ENCODE results near the gene CLSTN2. TPM values are rescaled to one million over a fixed set of nuclear protein-coding genes. Genes with fewer than 3 reads are reported as not detected.

The CLSTN2 gene
- total RNA-seq, 1 donor from 2014 or later, result 4.7 TPM

DNA sequence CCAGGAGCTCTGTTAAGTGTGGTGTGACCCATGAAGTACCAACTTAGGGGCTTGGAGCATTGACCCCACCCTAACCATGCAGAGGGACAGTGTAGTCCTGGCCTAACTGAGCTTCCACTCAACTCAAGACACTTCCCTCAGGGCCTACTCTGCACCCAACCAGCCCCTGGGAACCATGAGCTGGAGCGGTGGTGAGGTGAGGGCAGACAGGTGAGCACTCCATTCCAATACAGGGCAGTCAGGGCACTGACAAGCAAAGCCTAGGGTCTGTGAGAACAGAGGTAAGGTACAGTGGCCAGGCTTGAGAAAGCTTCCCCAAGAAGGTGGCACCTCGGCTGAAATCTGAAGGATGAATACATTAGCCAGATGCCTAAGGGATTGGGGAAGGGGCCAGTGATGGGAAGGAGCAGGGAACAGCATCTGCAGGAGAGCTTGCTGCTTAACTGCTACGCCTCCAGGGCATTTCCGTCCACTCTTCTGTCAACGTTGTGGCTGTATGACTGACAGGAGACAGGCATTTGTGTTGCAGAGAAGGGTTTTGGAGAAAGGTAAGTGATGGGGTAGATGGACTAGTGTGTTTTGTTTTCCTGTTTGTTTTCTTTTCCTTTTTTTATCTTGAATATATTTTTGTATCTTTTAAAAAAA, 499.4 kb downstream of the CLSTN2 start:
- H3K4me3 ChIP-seq (ENCODE audit: low read length in 3 of 3), result no peak overlapping the region
- peaks cover 2 to 6% (median 5%) of the 10 kb centered on the region in 3 donors for H3K4me1 ChIP-seq (ENCODE audit: control insufficient read depth in 3 of 3, insufficient read depth in 3 of 3, low read length in 3 of 3)
- no peaks in the 10 kb centered on the region for H3K9me3 ChIP-seq (ENCODE audit: control insufficient read depth in 3 of 3, low read length in 3 of 3)
- H3K27me3 ChIP-seq (ENCODE audit: control insufficient read depth in 3 of 3, insufficient read depth in 3 of 3, low read length in 3 of 3), result no peaks in the 10 kb centered on the region
- no peak overlapping the region for H3K9ac ChIP-seq (ENCODE audit: low read depth in 1 of 3, low read length in 3 of 3)
- no peak overlapping the region for H3K27ac ChIP-seq (ENCODE audit: low read depth, low read length)
- H3K36me3 ChIP-seq (ENCODE audit: control insufficient read depth in 3 of 3, insufficient read depth in 3 of 3, low read length in 3 of 3), result no peaks in the 10 kb centered on the region

DNA sequence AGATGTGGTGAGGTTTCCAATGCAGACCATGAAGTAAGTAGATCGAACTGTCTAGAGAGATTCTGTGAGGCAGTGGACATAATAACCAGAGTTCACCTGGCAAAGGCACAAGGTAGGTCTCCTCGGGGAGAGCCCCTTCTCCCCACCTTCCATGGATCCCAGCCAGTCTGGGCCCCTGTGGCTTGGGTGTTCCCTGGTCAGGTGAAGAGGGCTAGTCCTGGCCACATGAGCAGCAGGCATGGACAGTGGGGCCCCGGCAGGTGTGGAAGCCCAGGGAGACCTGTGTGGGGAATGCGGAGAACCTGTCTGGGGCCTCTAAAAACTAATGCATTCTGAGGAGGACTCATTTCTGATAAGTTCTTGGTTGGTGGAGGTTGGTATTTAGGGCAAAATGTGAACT, 501.4 kb downstream of the CLSTN2 start:
- no peak overlapping the region for H3K4me3 ChIP-seq (ENCODE audit: low read length in 3 of 3)
- no peak overlapping the region for H3K27ac ChIP-seq (ENCODE audit: low read depth, low read length)
- no peak overlapping the region for H3K9ac ChIP-seq (ENCODE audit: low read depth in 1 of 3, low read length in 3 of 3)

DNA sequence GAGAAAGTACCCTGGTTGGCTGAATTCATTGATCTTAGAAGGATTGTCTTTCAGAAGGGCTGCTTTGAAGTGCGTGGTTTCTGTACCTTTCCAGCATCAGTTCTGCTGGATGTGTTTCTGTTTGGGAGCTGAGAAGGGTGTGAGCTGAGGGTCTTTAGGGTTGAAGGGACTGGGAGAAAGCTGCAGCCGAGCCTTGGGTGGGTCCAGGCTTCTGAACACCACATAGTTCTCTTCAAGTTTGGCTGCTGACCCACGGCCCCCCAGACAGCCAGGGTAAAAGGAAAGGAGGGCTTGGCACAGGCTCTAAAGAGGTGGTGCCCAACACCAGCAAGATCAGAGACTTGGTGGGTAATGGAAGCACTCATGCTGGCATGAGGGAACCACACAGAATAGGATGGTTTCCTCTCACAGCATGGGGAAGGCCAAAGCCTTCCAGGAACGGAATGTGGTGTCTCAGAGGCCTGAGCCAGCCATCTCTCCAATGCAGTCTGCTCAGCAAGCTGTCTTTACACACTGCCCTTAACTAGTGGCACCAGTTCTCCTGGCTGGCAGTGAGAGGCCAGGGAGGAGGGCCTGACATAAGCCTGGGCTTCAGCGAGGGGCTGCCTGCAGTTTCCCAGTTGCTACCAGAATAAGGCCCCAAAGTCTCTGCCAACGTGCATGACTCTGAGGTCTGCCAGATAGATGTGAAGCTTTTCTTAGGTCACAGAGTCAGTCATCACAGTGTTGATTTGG, 503.9 kb downstream of the CLSTN2 start:
- Histone ChIP-seq H3K27ac (ENCODE audit: low read depth, low read length) (no peak overlapping the region), H3K4me1 (ENCODE audit: control insufficient read depth in 3 of 3, insufficient read depth in 3 of 3, low read length in 3 of 3) (peaks cover 3 to 9% (median 8%) of the 10 kb centered on the region in 3 donors), H3K36me3 (ENCODE audit: control insufficient read depth in 3 of 3, insufficient read depth in 3 of 3, low read length in 3 of 3) (no peaks in the 10 kb centered on the region), H3K9ac (ENCODE audit: low read depth in 1 of 3, low read length in 3 of 3) (no peak overlapping the region), H3K9me3 (ENCODE audit: control insufficient read depth in 3 of 3, low read length in 3 of 3) (no peaks in the 10 kb centered on the region), H3K4me3 (ENCODE audit: low read length in 3 of 3) (no peak overlapping the region), H3K27me3 (ENCODE audit: control insufficient read depth in 3 of 3, insufficient read depth in 3 of 3, low read length in 3 of 3) (no peaks in the 10 kb centered on the region)

More for the DNA sequence above, 501.4 kb downstream of the CLSTN2 start:
- no peaks in the 10 kb centered on the region for H3K27me3 ChIP-seq (ENCODE audit: control insufficient read depth in 3 of 3, insufficient read depth in 3 of 3, low read length in 3 of 3)
- H3K36me3 ChIP-seq (ENCODE audit: control insufficient read depth in 3 of 3, insufficient read depth in 3 of 3, low read length in 3 of 3), result no peaks in the 10 kb centered on the region
- H3K9me3 ChIP-seq (ENCODE audit: control insufficient read depth in 3 of 3, low read length in 3 of 3), result no peaks in the 10 kb centered on the region
- peaks cover 5 to 9% (median 8%) of the 10 kb centered on the region in 3 donors for H3K4me1 ChIP-seq (ENCODE audit: control insufficient read depth in 3 of 3, insufficient read depth in 3 of 3, low read length in 3 of 3)

DNA sequence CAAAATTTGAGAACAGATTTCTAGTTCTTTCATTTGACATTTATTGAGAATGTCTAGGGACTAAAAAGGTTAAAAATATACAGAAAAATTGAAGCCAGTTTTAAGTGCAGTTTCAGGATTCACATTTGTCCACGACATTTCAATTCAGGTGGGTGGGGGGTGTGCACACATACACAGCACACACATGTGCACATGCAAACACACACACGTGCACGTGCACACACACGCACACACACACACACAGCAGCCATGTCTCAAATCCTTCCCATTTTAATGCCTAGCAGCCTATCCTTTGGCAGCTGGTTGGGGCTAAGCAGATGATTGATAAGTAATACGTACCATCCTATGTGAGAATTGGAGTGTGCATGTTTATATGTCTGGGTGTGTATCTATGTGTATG, 504.5 kb downstream of the CLSTN2 start:
- Histone ChIP-seq H3K27ac (ENCODE audit: low read depth, low read length) (no peak overlapping the region), H3K4me1 (ENCODE audit: control insufficient read depth in 3 of 3, insufficient read depth in 3 of 3, low read length in 3 of 3) (peaks cover 3 to 9% (median 8%) of the 10 kb centered on the region in 3 donors), H3K4me3 (ENCODE audit: low read length in 3 of 3) (no peak overlapping the region), H3K36me3 (ENCODE audit: control insufficient read depth in 3 of 3, insufficient read depth in 3 of 3, low read length in 3 of 3) (no peaks in the 10 kb centered on the region), H3K9ac (ENCODE audit: low read depth in 1 of 3, low read length in 3 of 3) (no peak overlapping the region), H3K27me3 (ENCODE audit: control insufficient read depth in 3 of 3, insufficient read depth in 3 of 3, low read length in 3 of 3) (no peaks in the 10 kb centered on the region), H3K9me3 (ENCODE audit: control insufficient read depth in 3 of 3, low read length in 3 of 3) (no peaks in the 10 kb centered on the region)

- no peaks in the 10 kb centered on the region for H3K27me3 ChIP-seq (ENCODE audit: control insufficient read depth in 3 of 3, insufficient read depth in 3 of 3, low read length in 3 of 3)
- H3K27ac ChIP-seq (ENCODE audit: low read depth, low read length), result no peak overlapping the region
- no peak overlapping the region for H3K9ac ChIP-seq (ENCODE audit: low read depth in 1 of 3, low read length in 3 of 3)
- H3K36me3 ChIP-seq (ENCODE audit: control insufficient read depth in 3 of 3, insufficient read depth in 3 of 3, low read length in 3 of 3), result no peaks in the 10 kb centered on the region
- H3K4me3 ChIP-seq (ENCODE audit: low read length in 3 of 3), result no peak overlapping the region
- H3K9me3 ChIP-seq (ENCODE audit: control insufficient read depth in 3 of 3, low read length in 3 of 3), result no peaks in the 10 kb centered on the region
- peaks cover 3 to 9% (median 8%) of the 10 kb centered on the region in 3 donors for H3K4me1 ChIP-seq (ENCODE audit: control insufficient read depth in 3 of 3, insufficient read depth in 3 of 3, low read length in 3 of 3)
Observed at GRCh38 chr3:140440446-140440845, 505.5 kb downstream of the CLSTN2 start.

- Histone ChIP-seq H3K27me3 (ENCODE audit: control insufficient read depth in 3 of 3, insufficient read depth in 3 of 3, low read length in 3 of 3) (no peaks in the 10 kb centered on the region), H3K9me3 (ENCODE audit: control insufficient read depth in 3 of 3, low read length in 3 of 3) (no peaks in the 10 kb centered on the region), H3K4me3 (ENCODE audit: low read length in 3 of 3) (no peak overlapping the region), H3K9ac (ENCODE audit: low read depth in 1 of 3, low read length in 3 of 3) (no peak overlapping the region), H3K4me1 (ENCODE audit: control insufficient read depth in 3 of 3, insufficient read depth in 3 of 3, low read length in 3 of 3) (peaks cover 3 to 9% (median 8%) of the 10 kb centered on the region in 3 donors), H3K36me3 (ENCODE audit: control insufficient read depth in 3 of 3, insufficient read depth in 3 of 3, low read length in 3 of 3) (no peaks in the 10 kb centered on the region), H3K27ac (ENCODE audit: low read depth, low read length) (peak overlapping the region; percentile 39)
Observed at GRCh38 chr3:140441006-140441405, 506.0 kb downstream of the CLSTN2 start.

DNA sequence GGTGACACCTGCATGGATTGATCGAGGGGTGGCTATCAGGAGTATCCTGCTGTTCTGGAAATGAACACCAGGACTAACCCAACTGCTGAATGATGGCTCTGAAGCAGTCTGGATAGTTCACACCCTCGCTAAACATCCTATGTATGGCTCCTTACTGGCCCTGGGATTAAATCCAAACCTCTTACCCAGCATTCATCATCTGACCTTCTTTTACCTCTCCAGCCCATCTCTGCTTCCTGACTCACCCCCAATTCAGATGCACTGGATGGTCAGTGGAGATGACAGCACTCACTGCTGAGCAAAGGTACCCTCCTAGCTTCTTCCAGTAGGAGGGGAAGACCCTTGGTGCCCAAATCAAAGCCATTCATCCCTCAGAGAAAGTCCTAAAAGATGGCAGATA, 507.6 kb downstream of the CLSTN2 start:
- Histone ChIP-seq H3K9ac (ENCODE audit: low read depth in 1 of 3, low read length in 3 of 3) (no peak overlapping the region), H3K36me3 (ENCODE audit: control insufficient read depth in 3 of 3, insufficient read depth in 3 of 3, low read length in 3 of 3) (no peaks in the 10 kb centered on the region), H3K4me3 (ENCODE audit: low read length in 3 of 3) (no peak overlapping the region), H3K27ac (ENCODE audit: low read depth, low read length) (no peak overlapping the region), H3K4me1 (ENCODE audit: control insufficient read depth in 3 of 3, insufficient read depth in 3 of 3, low read length in 3 of 3) (peaks cover 3 to 9% (median 8%) of the 10 kb centered on the region in 3 donors), H3K27me3 (ENCODE audit: control insufficient read depth in 3 of 3, insufficient read depth in 3 of 3, low read length in 3 of 3) (no peaks in the 10 kb centered on the region), H3K9me3 (ENCODE audit: control insufficient read depth in 3 of 3, low read length in 3 of 3) (no peaks in the 10 kb centered on the region)

GRCh38 chr3:140443073-140443472, 508.1 kb downstream of the CLSTN2 start:
- H3K36me3 ChIP-seq (ENCODE audit: control insufficient read depth in 3 of 3, insufficient read depth in 3 of 3, low read length in 3 of 3), result no peaks in the 10 kb centered on the region
- no peak overlapping the region for H3K27ac ChIP-seq (ENCODE audit: low read depth, low read length)
- no peak overlapping the region for H3K4me3 ChIP-seq (ENCODE audit: low read length in 3 of 3)
- H3K4me1 ChIP-seq (ENCODE audit: control insufficient read depth in 3 of 3, insufficient read depth in 3 of 3, low read length in 3 of 3), result peaks cover 3 to 9% (median 8%) of the 10 kb centered on the region in 3 donors
- no peaks in the 10 kb centered on the region for H3K27me3 ChIP-seq (ENCODE audit: control insufficient read depth in 3 of 3, insufficient read depth in 3 of 3, low read length in 3 of 3)
- no peak overlapping the region for H3K9ac ChIP-seq (ENCODE audit: low read depth in 1 of 3, low read length in 3 of 3)
- H3K9me3 ChIP-seq (ENCODE audit: control insufficient read depth in 3 of 3, low read length in 3 of 3), result no peaks in the 10 kb centered on the region

GRCh38 chr3:140443806-140444205, 508.8 kb downstream of the CLSTN2 start:
- Histone ChIP-seq H3K9me3 (ENCODE audit: control insufficient read depth in 3 of 3, low read length in 3 of 3) (no peaks in the 10 kb centered on the region), H3K4me1 (ENCODE audit: control insufficient read depth in 3 of 3, insufficient read depth in 3 of 3, low read length in 3 of 3) (peaks cover 3 to 8% (median 8%) of the 10 kb centered on the region in 3 donors), H3K27me3 (ENCODE audit: control insufficient read depth in 3 of 3, insufficient read depth in 3 of 3, low read length in 3 of 3) (no peaks in the 10 kb centered on the region), H3K36me3 (ENCODE audit: control insufficient read depth in 3 of 3, insufficient read depth in 3 of 3, low read length in 3 of 3) (no peaks in the 10 kb centered on the region), H3K9ac (ENCODE audit: low read depth in 1 of 3, low read length in 3 of 3) (no peak overlapping the region), H3K4me3 (ENCODE audit: low read length in 3 of 3) (no peak overlapping the region), H3K27ac (ENCODE audit: low read depth, low read length) (peak overlapping the region; percentile 10)

GRCh38 chr3:140446734-140447133, 511.7 kb downstream of the CLSTN2 start:
- no peaks in the 10 kb centered on the region for H3K36me3 ChIP-seq (ENCODE audit: control insufficient read depth in 3 of 3, insufficient read depth in 3 of 3, low read length in 3 of 3)
- H3K9ac ChIP-seq (ENCODE audit: low read depth in 1 of 3, low read length in 3 of 3), result no peak overlapping the region
- H3K4me3 ChIP-seq (ENCODE audit: low read length in 3 of 3), result no peak overlapping the region
- no peaks in the 10 kb centered on the region for H3K9me3 ChIP-seq (ENCODE audit: control insufficient read depth in 3 of 3, low read length in 3 of 3)
- H3K4me1 ChIP-seq (ENCODE audit: control insufficient read depth in 3 of 3, insufficient read depth in 3 of 3, low read length in 3 of 3), result no peaks in the 10 kb centered on the region
- H3K27me3 ChIP-seq (ENCODE audit: control insufficient read depth in 3 of 3, insufficient read depth in 3 of 3, low read length in 3 of 3), result no peaks in the 10 kb centered on the region
- no peak overlapping the region for H3K27ac ChIP-seq (ENCODE audit: low read depth, low read length)

Measured in skeletal muscle tissue (tissue), 4 donors.